Lower leg skin (tissue), 4 donors: ENCODE measurements around the gene CIDEB. TPM values are rescaled to one million over a fixed set of nuclear protein-coding genes. Genes with fewer than 3 reads are reported as not detected.
A peak's percentile ranks its signal among the peaks of the same experiment; 100 is the strongest.

Source experiments
- DNase-seq, 2 donors: peaks; one replicate each; pipeline ENCODE4 v3.0.0-alpha.2; 2019; ENCODE audit warnings: low spot score in 2 of 2
- H3K4me3 ChIP-seq: fragments of 200-600 bp; sonication (generic); 2 replicates; pipeline ENCODE4 v1.5.1; 2017; ENCODE audit warnings: mild to moderate bottlenecking, low read depth; ENCODE audit not compliant: poor library complexity, severe bottlenecking
- POLR2A ChIP-seq, 2 donors: fragments of 450-650 bp; IDR thresholded peaks; one replicate each; pipeline ENCODE4 v1.6.1; 2016 to 2017; ENCODE audit warnings: antibody characterized with exemption in 2 of 2, mild to moderate bottlenecking in 1 of 2, moderate library complexity in 1 of 2
- WGBS, 2 donors: methylation state at CpG; one replicate each; pipeline ENCODE4 v1.1.5; 2018; 5-methylcytosine and 5-hydroxymethylcytosine counted together
- intact Hi-C: fragments of 100-400 bp; cut with DNase I; formaldehyde crosslinking; loops from one replicate; pipeline ENCODE4 v1.15.0; 2023; ENCODE audit warnings: low total_unique reads
- total RNA-seq, 4 donors: library from RNA; depleted of rRNA; stranded (reverse); fragments of >200 nt; gene quantifications; one replicate each; pipeline ENCODE4 v1.1.0, GENCODE V29; 2016
- TF ChIP-seq, protein P1 (sequence below), 3 donors: fragments of 450-650 bp; IDR thresholded peaks; one replicate each; pipeline ENCODE4 v1.5.1; 2016; ENCODE audit warnings: antibody characterized with exemption in 3 of 3, mild to moderate bottlenecking in 3 of 3, moderate library complexity in 2 of 3

CIDEB gene
- total RNA-seq, 4 donors from 2014 or later: 10.6 to 29.8 (median 25.1) TPM

DNA sequence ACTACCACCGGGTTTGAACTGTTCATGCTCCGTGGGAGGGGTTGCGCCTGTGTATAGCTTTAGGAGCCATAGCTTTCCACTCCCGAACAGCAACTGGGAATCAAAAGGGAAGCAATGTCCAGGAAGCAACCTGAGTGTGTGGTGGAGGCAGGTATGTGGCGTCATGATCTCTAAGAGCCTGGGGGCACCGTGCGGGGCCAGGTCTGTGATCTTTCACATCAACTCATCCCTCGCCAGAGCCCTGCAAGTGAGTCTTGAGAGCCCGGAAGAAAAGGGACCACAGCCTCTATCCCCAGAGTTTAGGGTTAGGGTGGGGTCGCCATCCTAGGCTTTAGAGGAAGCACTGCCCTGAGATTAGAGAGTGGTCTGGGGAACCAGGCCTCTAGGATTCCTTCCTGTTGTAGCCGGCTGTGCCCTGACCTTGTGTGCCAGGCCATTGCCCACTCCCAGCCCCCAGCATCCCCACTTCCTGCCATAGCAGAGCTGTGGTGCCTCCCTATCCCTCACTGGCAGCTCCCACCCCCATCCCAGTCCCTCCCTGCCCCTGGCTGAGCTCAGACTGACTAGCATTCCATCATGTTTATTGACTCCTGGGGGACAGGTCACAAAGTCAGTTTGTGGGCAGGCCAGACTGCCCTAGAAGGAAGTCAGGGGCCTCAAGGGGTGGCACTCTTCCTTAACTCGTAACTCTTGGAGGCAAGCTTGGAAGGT lies 27.8 kb upstream of the CIDEB start:
- TF ChIP-seq, protein P1, sequence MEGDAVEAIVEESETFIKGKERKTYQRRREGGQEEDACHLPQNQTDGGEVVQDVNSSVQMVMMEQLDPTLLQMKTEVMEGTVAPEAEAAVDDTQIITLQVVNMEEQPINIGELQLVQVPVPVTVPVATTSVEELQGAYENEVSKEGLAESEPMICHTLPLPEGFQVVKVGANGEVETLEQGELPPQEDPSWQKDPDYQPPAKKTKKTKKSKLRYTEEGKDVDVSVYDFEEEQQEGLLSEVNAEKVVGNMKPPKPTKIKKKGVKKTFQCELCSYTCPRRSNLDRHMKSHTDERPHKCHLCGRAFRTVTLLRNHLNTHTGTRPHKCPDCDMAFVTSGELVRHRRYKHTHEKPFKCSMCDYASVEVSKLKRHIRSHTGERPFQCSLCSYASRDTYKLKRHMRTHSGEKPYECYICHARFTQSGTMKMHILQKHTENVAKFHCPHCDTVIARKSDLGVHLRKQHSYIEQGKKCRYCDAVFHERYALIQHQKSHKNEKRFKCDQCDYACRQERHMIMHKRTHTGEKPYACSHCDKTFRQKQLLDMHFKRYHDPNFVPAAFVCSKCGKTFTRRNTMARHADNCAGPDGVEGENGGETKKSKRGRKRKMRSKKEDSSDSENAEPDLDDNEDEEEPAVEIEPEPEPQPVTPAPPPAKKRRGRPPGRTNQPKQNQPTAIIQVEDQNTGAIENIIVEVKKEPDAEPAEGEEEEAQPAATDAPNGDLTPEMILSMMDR (IDR thresholded peaks at IDR 0.05): no peak
- no peak for TF ChIP-seq POLR2A (IDR thresholded peaks at IDR 0.05)
- H3K4me3 ChIP-seq: no peak overlapping the region
- 72 to 76% methylated on average over 12 of the region's 12 CpGs for WGBS, 2 donors
- intact Hi-C loops: no loop called here
- DNase-seq: peak in 1 of 2 donors; percentile 84

DNA sequence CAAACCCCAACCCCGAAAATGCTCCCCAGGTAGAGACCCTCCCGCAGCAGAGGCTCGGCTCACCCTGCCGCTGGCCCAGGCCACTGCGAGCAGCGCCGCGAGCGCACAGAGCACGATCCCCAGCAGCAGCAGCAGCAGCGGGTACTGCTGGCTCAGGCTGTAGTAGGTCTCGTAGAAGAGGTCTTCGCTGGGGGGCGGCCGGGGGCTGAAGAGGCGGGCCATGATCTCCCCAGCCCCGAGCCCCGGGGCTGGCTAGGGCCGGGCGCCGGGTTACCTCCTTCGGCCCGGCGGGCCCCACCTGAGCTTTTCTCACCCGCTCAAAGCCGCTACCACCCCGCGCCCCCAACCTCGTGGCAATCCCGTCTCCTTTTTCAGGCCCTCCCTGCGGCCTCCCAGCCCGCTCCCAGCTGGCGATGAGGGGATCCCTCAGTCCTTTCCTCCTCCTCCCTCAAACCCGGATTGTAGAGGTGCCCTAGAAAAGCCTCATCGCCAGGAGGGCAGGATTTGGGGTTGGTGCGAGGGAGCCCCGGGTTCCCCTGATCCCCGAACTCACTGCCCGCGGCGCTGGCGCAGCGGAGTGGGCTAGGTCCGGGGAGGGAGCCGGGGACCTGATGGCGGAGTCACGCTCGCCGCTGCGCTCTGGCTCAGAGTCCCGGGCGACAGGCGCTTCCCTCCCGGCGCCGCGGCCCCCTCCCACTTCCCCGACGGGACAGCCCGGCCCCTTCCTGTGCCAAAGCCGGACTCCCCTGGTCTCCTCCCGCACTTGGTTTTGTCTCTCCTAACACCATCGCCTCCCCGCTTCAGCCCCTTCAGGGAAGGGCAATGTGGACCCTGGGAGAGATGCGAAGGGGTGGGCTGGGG lies 26.9 kb upstream of the CIDEB start, which contains the start of gene ADCY4:
Gene ADCY4, minus strand, starts transcription at position 641 of the 861 bp plus-strand sequence. Its CDS starts 419 bp downstream, at position 222.
- intact Hi-C loops: no loop called here
- 7 to 12% methylated on average over 42 to 57 of the region's 65 CpGs for WGBS, 2 donors
- H3K4me3 ChIP-seq: peak within 1 kb of the TSS; percentile 22
- peak in 1 of 2 donors; percentile 91 for DNase-seq
- TF ChIP-seq POLR2A (IDR thresholded peaks at IDR 0.05): no peak
- TF ChIP-seq, protein P1 (IDR thresholded peaks at IDR 0.05): no peak

DNA sequence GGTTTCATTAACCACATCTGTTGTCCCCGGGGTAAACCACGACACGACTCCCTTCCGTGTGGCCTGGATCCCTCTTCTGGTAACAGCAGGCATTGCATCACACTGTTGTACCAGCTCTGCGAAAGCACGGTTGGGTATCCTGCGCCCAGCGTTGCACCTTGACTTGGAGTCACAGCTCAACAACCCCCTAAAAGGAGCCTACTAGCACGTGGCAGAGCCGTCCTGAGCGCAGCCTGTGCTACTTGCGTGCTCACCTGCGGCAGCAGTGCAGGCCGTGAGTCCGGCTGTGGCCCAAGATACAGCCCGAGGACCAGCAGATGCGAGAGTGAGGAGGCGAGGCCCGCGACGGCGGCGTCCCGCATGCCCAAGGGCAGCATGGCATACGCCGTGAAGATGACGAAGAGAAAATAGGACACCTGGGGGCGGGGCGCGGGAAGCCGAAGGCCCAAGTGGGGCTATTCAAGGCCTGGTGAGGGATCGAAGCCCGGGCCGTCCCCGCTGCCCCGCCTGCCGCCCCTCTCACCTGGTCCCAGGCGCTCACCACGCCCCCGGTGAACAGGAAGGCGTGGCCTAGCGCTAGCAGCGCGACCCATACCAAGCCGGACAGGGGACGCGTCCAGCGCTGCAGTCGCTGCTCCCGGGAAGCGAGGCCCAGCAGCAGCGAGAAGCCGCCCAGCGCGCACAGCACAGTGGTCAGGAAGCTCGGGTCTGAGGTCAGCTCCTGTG lies 24.7 kb upstream of the CIDEB start:
- intact Hi-C loops: loop anchor here (2.0 kb wide), 1 partner anchor 98 kb away; no protein-coding TSS in a partner anchor
- DNase-seq: peak in 1 of 2 donors; percentile 91
- TF ChIP-seq POLR2A (IDR thresholded peaks at IDR 0.05): no peak
- TF ChIP-seq, protein P1 (IDR thresholded peaks at IDR 0.05): peak in 1 of 3 donors; percentile 86
- H3K4me3 ChIP-seq: no peak overlapping the region
- WGBS, 2 donors: 19 to 31% methylated on average over 21 to 49 of the region's 56 CpGs

DNA sequence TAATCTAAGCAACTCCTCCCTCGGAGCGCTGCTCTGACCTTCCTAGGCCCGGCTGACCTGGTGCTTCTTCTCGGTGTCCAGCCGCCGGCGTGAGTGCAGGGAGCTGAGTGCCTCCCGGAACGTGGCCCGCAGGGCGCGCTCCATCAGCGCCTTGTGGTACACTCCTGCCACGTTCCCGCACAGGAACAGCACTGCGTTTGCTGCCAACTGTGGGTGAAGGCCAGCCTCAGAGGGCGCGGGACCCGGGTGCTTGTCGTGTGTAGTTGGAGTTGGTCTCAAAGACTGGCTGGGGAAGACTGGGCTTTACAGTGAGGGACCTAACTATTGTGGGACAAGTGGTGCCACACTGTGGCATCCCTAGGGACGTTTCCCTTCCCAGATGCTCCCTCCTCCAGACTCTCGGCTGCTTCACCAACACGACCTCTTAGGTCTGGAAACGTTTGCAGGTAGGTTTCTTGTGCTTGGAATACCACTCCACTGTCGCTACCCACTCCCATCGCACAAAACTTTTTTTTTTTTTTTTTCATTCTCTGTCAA lies 24.0 kb upstream of the CIDEB start:
- TF ChIP-seq, protein P1 (IDR thresholded peaks at IDR 0.05): no peak
- TF ChIP-seq POLR2A (IDR thresholded peaks at IDR 0.05): no peak
- H3K4me3 ChIP-seq: no peak overlapping the region
- intact Hi-C loops: loop anchor here (2.0 kb wide), 1 partner anchor 99 kb away; no protein-coding TSS in a partner anchor
- DNase-seq: peak in 1 of 2 donors; percentile 84
- 47 to 62% methylated on average over 25 to 26 of the region's 26 CpGs for WGBS, 2 donors

DNA sequence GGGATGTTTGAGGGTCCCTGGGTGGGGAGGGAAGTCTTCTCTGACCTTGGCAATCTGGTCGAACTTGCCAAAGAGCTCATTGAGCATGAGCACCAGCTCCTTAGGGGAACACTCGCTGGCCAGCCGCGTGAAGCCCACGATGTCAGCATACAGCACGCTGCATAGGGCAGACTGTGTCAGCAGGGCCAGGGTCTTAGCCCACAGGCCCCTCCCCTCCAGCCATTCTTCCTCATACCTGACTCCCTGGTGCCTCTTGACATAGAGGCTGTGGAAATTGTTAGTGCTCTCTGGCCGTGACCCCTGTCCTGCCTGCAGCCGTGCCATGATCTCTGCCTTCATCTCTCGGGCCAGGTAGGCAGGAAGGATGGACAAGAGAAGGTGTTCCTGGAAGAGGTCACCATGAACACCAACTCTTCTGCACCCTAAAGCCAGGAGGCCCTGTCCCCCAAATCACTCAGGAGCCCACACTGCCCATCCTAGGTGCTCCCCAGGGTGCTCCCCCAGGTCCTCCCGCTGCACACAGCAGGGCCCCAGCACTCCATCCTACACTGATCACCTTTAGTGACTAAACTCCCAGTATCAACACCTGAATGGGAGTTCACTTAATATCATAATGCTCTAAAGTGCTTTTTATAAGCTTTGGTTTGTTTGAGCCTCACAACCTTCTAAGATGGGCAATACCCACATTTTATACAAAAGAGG lies 23.3 kb upstream of the CIDEB start:
- 94 to 96% methylated on average over 7 to 9 of the region's 10 CpGs for WGBS, 2 donors
- H3K4me3 ChIP-seq: no peak overlapping the region
- TF ChIP-seq POLR2A (IDR thresholded peaks at IDR 0.05): no peak
- no peak for DNase-seq
- intact Hi-C loops: no loop called here
